Choroid plexus epithelial cell (primary cell): Measurements from ENCODE around the gene BTBD9.

Source experiments
- DNase-seq: peaks from one replicate; pipeline ENCODE4 v3.0.0-alpha.2; 2010; ENCODE audit warnings: low read depth
- H3K4me3 ChIP-seq: 2 replicates; pipeline ENCODE4 v1.5.1; 2011; ENCODE audit warnings: low read depth, mild to moderate bottlenecking, control low read depth, low read length, moderate library complexity
- CTCF ChIP-seq: conservative IDR thresholded peaks from 2 replicates; pipeline ENCODE4 v1.5.1; 2011; ENCODE audit warnings: low read depth, mild to moderate bottlenecking, control low read depth, inconsistent platforms, low read length, moderate library complexity

Gene BTBD9

GRCh38 chr6:38387461-38387860 lies 252.3 kb downstream of the BTBD9 start:
- H3K4me3 ChIP-seq = no peak overlapping the region
- DNase-seq = no peak
- no peak for TF ChIP-seq CTCF

- no peak for TF ChIP-seq CTCF
- DNase-seq = no peak
- no peak overlapping the region for H3K4me3 ChIP-seq
These were observed 260.9 kb downstream of the BTBD9 start for GRCh38 chr6:38378801-38379200.

GRCh38 chr6:38375937-38376336 lies 263.8 kb downstream of the BTBD9 start:
- no peak for DNase-seq
- H3K4me3 ChIP-seq = no peak overlapping the region
- no peak for TF ChIP-seq CTCF

GRCh38 chr6:38375341-38375740 lies 264.4 kb downstream of the BTBD9 start:
- no peak for DNase-seq
- no peak overlapping the region for H3K4me3 ChIP-seq
- no peak for TF ChIP-seq CTCF

GRCh38 chr6:38371881-38372280 lies 267.8 kb downstream of the BTBD9 start:
- no peak overlapping the region for H3K4me3 ChIP-seq
- no peak for TF ChIP-seq CTCF
- no peak for DNase-seq

- no peak overlapping the region for H3K4me3 ChIP-seq
- no peak for DNase-seq
- no peak for TF ChIP-seq CTCF
These were observed 268.8 kb downstream of the BTBD9 start for GRCh38 chr6:38370653-38371601.

GRCh38 chr6:38367231-38367630 lies 272.5 kb downstream of the BTBD9 start:
- H3K4me3 ChIP-seq = no peak overlapping the region
- no peak for TF ChIP-seq CTCF
- peak; percentile 44 for DNase-seq
